Keratinocyte (primary cell): ENCODE data around the gene TREH. TPM values are rescaled to one million over a fixed set of nuclear protein-coding genes. Genes with fewer than 3 reads are reported as not detected.

Experiments
- DNase-seq: peaks from one replicate; pipeline ENCODE4 v3.0.0-alpha.2; 2011; ENCODE audit warnings: low read depth, missing footprints, low spot score
- FAIRE-seq: peaks from 2 replicates; lab custom pipeline; 2011; peaks lifted over from hg19 to GRCh38; lab: Jason Lieb, UNC
- H2AFZ ChIP-seq: 2 replicates; pipeline ENCODE4 v1.6.0; 2012; ENCODE audit warnings: low read length, control low read depth, inconsistent platforms; ENCODE audit not compliant: control insufficient read depth
- H3K27ac ChIP-seq: 2 replicates; pipeline ENCODE4 v1.5.1; 2011; ENCODE audit warnings: low read length; ENCODE audit not compliant: control insufficient read depth, insufficient read depth
- H3K27me3 ChIP-seq: 3 replicates; pipeline ENCODE4 v1.6.0; 2011; ENCODE audit warnings: low read length; ENCODE audit not compliant: control insufficient read depth, insufficient read depth; ENCODE audit errors: extremely low read depth
- H3K36me3 ChIP-seq, 2 experiments: 2 replicates in 1 of 2; 3 replicates in 1 of 2; pipeline ENCODE4 v1.5.1; 2011; ENCODE audit warnings: low read length in 2 of 2, mild to moderate bottlenecking in 1 of 2; ENCODE audit not compliant: control insufficient read depth in 2 of 2, insufficient read depth in 2 of 2; ENCODE audit errors: extremely low read depth in 1 of 2
- H3K4me1 ChIP-seq: 3 replicates; pipeline ENCODE4 v1.5.1; 2011; ENCODE audit warnings: low read length; ENCODE audit not compliant: control insufficient read depth, insufficient read depth; ENCODE audit errors: extremely low read depth
- H3K4me2 ChIP-seq: 3 replicates; pipeline ENCODE4 v1.6.0; 2011; ENCODE audit warnings: low read depth, low read length; ENCODE audit not compliant: control insufficient read depth, insufficient read depth; ENCODE audit errors: extremely low read depth
- H3K4me3 ChIP-seq, 3 experiments: fragments of 200-600 bp in 1 of 3; sonication (generic) in 1 of 3; 2 replicates in 2 of 3; 3 replicates in 1 of 3; pipeline ENCODE4 v1.5.1; 2011 to 2016; ENCODE audit warnings: low read length in 3 of 3, mild to moderate bottlenecking in 3 of 3, control low read depth in 2 of 3, inconsistent platforms in 1 of 3, low read depth in 1 of 3, mixed read lengths in 1 of 3, mixed run types in 1 of 3, moderate library complexity in 1 of 3; ENCODE audit not compliant: control insufficient read depth in 2 of 3, insufficient read depth in 2 of 3; ENCODE audit errors: extremely low read depth in 1 of 3
- H3K79me2 ChIP-seq: 2 replicates; pipeline ENCODE4 v1.6.0; 2012; ENCODE audit warnings: low read length; ENCODE audit not compliant: control insufficient read depth, insufficient read depth
- H3K9ac ChIP-seq: 3 replicates; pipeline ENCODE4 v1.6.0; 2011; ENCODE audit warnings: low read length; ENCODE audit not compliant: control insufficient read depth, insufficient read depth; ENCODE audit errors: extremely low read depth
- H3K9me1 ChIP-seq: 3 replicates; pipeline ENCODE4 v1.6.0; 2011; ENCODE audit warnings: low read length; ENCODE audit not compliant: control insufficient read depth, insufficient read depth; ENCODE audit errors: extremely low read depth
- H3K9me3 ChIP-seq: 2 replicates; pipeline ENCODE4 v1.5.1; 2012; ENCODE audit warnings: low read depth, low read length; ENCODE audit not compliant: control insufficient read depth
- H4K20me1 ChIP-seq: 3 replicates; pipeline ENCODE4 v1.6.0; 2011; ENCODE audit warnings: low read length; ENCODE audit not compliant: control insufficient read depth, insufficient read depth; ENCODE audit errors: extremely low read depth
- CTCF ChIP-seq, 3 experiments: IDR thresholded peaks in 1 of 3; conservative IDR thresholded peaks in 1 of 3; optimal IDR thresholded peaks in 1 of 3; 2 replicates in 2 of 3; 3 replicates in 1 of 3; pipeline versions ENCODE3 to v1.5.1; 2011; ENCODE audit warnings: low read length in 3 of 3, mild to moderate bottlenecking in 3 of 3, moderate library complexity in 2 of 3, control low read depth in 1 of 3, inconsistent platforms in 1 of 3; ENCODE audit not compliant: insufficient read depth in 2 of 3; ENCODE audit errors: extremely low read depth in 1 of 3
- EZH2 ChIP-seq: IDR thresholded peaks from one replicate; pipeline ENCODE4 v1.6.1; 2012; ENCODE audit warnings: inconsistent platforms, mild to moderate bottlenecking, low read length, moderate library complexity
- dilution Hi-C: fragments of 300-500 bp; cut with MboI; formaldehyde crosslinking; loops from one replicate; pipeline ENCODE4 v1.7.0; 2020; ENCODE audit warnings: low sequenced_read_pairs; ENCODE audit not compliant: extremely low pct_ligation_motif_present
- polyA plus RNA-seq, 5 experiments: library from polyadenylated mRNA; depleted of rRNA in 3 of 5; stranded (reverse) in 3 of 5; stranded (forward) in 1 of 5; unstranded in 1 of 5; fragments of >200 nt; gene quantifications; 1 replicate in 1 of 5; 2 replicates in 3 of 5; 3 replicates in 1 of 5; pipeline versions ENCODE4 v1.2.1 to v1.2.3, GENCODE V29; 2011 to 2012; ENCODE audit warnings: missing spikeins in 2 of 5, low read depth in 1 of 5, low replicate concordance in 1 of 5

The TREH gene
- polyA plus RNA-seq, 1 donor (not counting 4 experiments of a cell fraction or from before 2014, with no cell fraction given) = not detected

DNA sequence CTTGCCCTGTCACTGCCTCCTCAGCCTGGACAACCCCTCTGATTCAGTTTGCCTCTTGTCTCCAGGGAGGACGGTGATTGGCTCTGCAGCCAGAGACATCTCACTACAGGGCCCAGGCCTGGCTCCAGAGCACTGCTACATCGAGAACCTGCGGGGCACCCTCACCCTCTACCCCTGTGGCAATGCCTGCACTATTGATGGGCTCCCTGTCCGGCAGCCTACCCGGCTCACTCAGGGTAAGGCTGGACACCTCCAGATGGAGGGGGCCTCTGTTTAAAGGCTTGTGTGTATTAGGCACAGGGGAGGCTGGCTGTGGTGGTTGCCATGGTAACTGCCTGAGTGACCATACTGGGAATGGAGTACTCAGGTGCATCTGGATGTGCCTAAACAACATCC is 63.5 kb downstream of the TREH start:
- Histone ChIP-seq H3K79me2 (no peaks in the 10 kb centered on the region), H3K27ac (no peak overlapping the region), H3K36me3 (peaks cover 0 to 3% of the 10 kb centered on the region in 2 experiments), H3K9me1 (no peaks in the 10 kb centered on the region), H3K4me3 (no peak overlapping the region), H3K9ac (no peak overlapping the region), H2AFZ (no peak overlapping the region), H3K9me3 (no peaks in the 10 kb centered on the region), H3K4me2 (no peak overlapping the region), H3K27me3 (no peaks in the 10 kb centered on the region), H4K20me1 (no peaks in the 10 kb centered on the region), H3K4me1 (peaks cover 35% of the 10 kb centered on the region)
- dilution Hi-C loops = no loop called here
- DNase-seq = no peak
- no peak for FAIRE-seq
- no peak for TF ChIP-seq CTCF (optimal IDR thresholded peaks at IDR 0.05 in 1 of 3, IDR thresholded peaks at IDR 0.05 in 1 of 3, conservative IDR thresholded peaks at IDR 0.05 in 1 of 3; ENCODE audit: extremely low read depth in 1 of 3, insufficient read depth in 2 of 3, low read length in 3 of 3)
- no peak for TF ChIP-seq EZH2

GRCh38 chr11:118615282-118615975 is 64.0 kb downstream of the TREH start:
- Histone ChIP-seq H3K9me1 (no peaks in the 10 kb centered on the region), H3K9me3 (no peaks in the 10 kb centered on the region), H3K4me3 (no peak overlapping the region), H3K4me2 (no peak overlapping the region), H3K36me3 (peaks cover 0 to 3% of the 10 kb centered on the region in 2 experiments), H3K4me1 (peaks cover 30% of the 10 kb centered on the region), H3K79me2 (no peaks in the 10 kb centered on the region), H3K27me3 (no peaks in the 10 kb centered on the region), H4K20me1 (no peaks in the 10 kb centered on the region), H3K27ac (no peak overlapping the region), H3K9ac (no peak overlapping the region), H2AFZ (no peak overlapping the region)
- no peak for FAIRE-seq
- DNase-seq = no peak
- TF ChIP-seq EZH2 (no peak), CTCF (optimal IDR thresholded peaks at IDR 0.05 in 1 of 3, IDR thresholded peaks at IDR 0.05 in 1 of 3, conservative IDR thresholded peaks at IDR 0.05 in 1 of 3; ENCODE audit: extremely low read depth in 1 of 3, insufficient read depth in 2 of 3, low read length in 3 of 3) (no peak)
- dilution Hi-C loops = no loop called here
